ENCODE results near the gene FAM118A.
A peak's percentile ranks its signal among the peaks of the same experiment; 100 is the strongest.
"Not testable (repeated sequence)": the region's sequence is repeated elsewhere in the genome, so short reads cannot be mapped to it uniquely, and the experiment has no call there.

FAM118A gene

GRCh38 chr22:45309422-45310227, at the start of gene FAM118A:
Gene FAM118A (plus strand): TSS chr22:45309934. CDS start chr22:45322380, 12,446 bp downstream.
- DNase-seq (ENCODE audit: low read depth in 2 of 2): peak; percentile 91 to 98

- DNase-seq (ENCODE audit: low read depth in 2 of 2): not testable (repeated sequence)
Observed at GRCh38 chr22:45260395-45260759, 49.4 kb upstream of the FAM118A start.

- DNase-seq (ENCODE audit: low read depth in 2 of 2): no peak
Observed at GRCh38 chr22:45261407-45262088, 48.2 kb upstream of the FAM118A start.

GRCh38 chr22:45262195-45262930, 47.4 kb upstream of the FAM118A start:
- DNase-seq (ENCODE audit: low read depth in 2 of 2): no peak

- no peak for DNase-seq (ENCODE audit: low read depth in 2 of 2)
Observed at GRCh38 chr22:45262931-45263462, 46.7 kb upstream of the FAM118A start.

GRCh38 chr22:45263463-45264269, 46.1 kb upstream of the FAM118A start:
- DNase-seq (ENCODE audit: low read depth in 2 of 2): no peak

- no peak for DNase-seq (ENCODE audit: low read depth in 2 of 2)
Observed at GRCh38 chr22:45265535-45265934, 44.2 kb upstream of the FAM118A start.

- no peak for DNase-seq (ENCODE audit: low read depth in 2 of 2)
Observed at GRCh38 chr22:45268167-45268957, 41.4 kb upstream of the FAM118A start.

- DNase-seq (ENCODE audit: low read depth in 2 of 2): peak; percentile 82 to 86
Observed at GRCh38 chr22:45268958-45269844, 40.5 kb upstream of the FAM118A start.

GRCh38 chr22:45270095-45271020, 39.4 kb upstream of the FAM118A start:
- DNase-seq (ENCODE audit: low read depth in 2 of 2): no peak

GRCh38 chr22:45271667-45272201, 38.0 kb upstream of the FAM118A start:
- no peak for DNase-seq (ENCODE audit: low read depth in 2 of 2)

- DNase-seq (ENCODE audit: low read depth in 2 of 2): no peak
Observed at GRCh38 chr22:45272498-45272897, 37.2 kb upstream of the FAM118A start.

GRCh38 chr22:45273452-45274075, 36.2 kb upstream of the FAM118A start:
- DNase-seq (ENCODE audit: low read depth in 2 of 2): no peak

- DNase-seq (ENCODE audit: low read depth in 2 of 2): no peak
Observed at GRCh38 chr22:45276507-45277105, 33.1 kb upstream of the FAM118A start.

GRCh38 chr22:45277720-45278119, 32.0 kb upstream of the FAM118A start:
- not testable (repeated sequence) for DNase-seq (ENCODE audit: low read depth in 2 of 2)

GRCh38 chr22:45278125-45278524, 31.6 kb upstream of the FAM118A start:
- no peak for DNase-seq (ENCODE audit: low read depth in 2 of 2)

- DNase-seq (ENCODE audit: low read depth in 2 of 2): no peak
Observed at GRCh38 chr22:45280587-45280980, 29.1 kb upstream of the FAM118A start.

All from stimulated activated CD8-positive, alpha-beta memory T cell treated with anti-CD3 and anti-CD28 coated beads, Interleukin-2, amount 100 ng/mL, for 1 hour (primary cell).